Metanephros (tissue), 2 donors: Measurements from ENCODE around the gene LIN54. TPM values are rescaled to one million over a fixed set of nuclear protein-coding genes. Genes with fewer than 3 reads are reported as not detected.

Source experiments
- small RNA-seq: library from RNA; depleted of rRNA; stranded (forward); fragments of <200 nt; gene quantifications from one replicate; pipeline ENCODE3, GENCODE V24; 2014; ENCODE audit warnings: low replicate concordance
- total RNA-seq: library from RNA; depleted of rRNA; stranded (reverse); fragments of >200 nt; gene quantifications from one replicate; pipeline ENCODE4 v1.2.3, GENCODE V29; 2014

The LIN54 gene
- total RNA-seq: 13.2 TPM

GRCh38 chr4:83010522-83011318 lies at the start of gene LIN54:
Gene LIN54 (minus strand): TSS chr4:83010823. CDS start chr4:82984844, 25,979 bp downstream.

DNA sequence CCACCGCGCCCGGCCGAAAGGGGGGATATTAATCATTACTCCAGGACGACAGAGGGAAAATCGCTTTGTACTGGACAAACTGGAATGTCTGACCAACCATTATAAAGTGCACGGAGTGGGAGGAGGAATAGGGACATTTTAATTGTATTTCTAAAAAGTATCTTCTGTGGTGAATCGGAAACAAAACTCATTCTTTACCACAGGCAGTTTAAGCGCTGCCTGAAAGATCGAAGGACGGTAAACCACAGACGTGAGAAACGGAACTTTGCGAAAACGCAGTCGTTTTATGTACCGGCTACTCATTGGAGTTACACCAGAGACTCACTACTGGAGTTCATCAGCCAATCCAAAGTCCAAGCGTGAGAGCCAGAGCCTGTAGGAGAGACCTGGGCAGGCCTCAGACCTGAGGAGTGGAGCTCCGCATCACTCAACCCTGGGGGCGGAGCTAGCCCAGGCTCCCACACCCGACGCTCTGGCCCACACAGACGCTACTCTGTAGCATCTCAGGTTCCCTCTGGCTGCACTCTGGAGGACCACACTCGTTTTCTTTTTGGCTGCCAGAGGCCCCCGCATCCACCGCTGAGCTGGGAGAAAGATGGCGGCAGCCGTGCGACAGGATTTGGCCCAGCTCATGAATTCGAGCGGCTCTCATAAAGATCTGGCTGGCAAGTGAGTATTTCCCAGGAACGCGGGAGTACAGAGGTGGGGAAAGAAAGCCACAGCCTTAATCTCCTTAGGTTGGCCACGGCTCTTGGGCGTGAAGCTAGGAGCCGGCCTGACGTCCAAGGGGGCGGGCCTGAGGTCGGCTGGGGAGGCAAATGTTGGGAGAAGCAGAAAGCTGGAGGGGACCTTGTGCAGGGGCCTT lies 24.2 kb upstream of the LIN54 start, which contains the start of gene COPS4:
COPS4 (plus strand) TSS at position 554 of the 865 bp plus-strand sequence; CDS start at position 596, 42 bp downstream.

DNA sequence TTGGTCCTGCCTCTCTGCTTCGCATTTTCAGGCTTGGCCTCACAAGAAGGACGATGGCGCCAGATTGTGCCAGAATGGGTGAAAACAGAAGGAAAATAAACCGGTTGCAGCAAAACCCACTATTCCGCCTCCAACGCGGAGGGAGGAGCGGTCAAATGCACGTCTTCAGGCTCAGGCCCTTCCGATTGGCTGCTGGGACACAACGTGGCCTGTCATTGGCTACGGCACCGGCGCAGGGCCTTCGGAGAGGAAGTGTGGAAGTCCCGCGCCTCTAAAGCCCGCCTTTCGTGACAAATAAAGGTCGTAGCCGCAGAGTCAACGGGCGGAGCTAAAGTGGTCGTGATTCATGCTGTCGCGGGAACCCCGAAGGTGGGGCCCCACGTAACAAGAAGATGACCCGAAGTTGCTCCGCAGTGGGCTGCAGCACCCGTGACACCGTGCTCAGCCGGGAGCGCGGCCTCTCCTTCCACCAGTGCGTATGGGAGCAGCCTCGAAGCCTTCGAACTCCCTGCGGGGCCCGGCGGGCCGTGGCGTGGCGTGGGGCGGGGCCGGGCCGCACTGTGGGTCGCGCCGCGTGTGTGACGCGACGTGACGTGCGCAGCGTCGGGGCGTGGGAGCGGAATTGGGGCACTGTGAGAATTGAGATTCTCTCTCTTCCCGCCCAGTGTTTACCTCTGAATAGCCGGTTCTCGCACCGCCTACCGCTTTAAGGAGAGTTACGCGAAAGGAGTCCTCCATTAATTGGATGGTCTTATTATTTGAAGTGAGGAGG lies 110.0 kb downstream of the LIN54 start, which contains the start of gene THAP9:
THAP9 (plus strand) TSS at position 325 of the 772 bp plus-strand sequence; CDS start at position 393, 68 bp downstream.

GRCh38 chr4:82890901-82891706 lies 119.5 kb downstream of the LIN54 start, which contains the start of gene SEC31A:
Gene SEC31A (minus strand): TSS chr4:82891153. CDS start chr4:82881936, 9,217 bp downstream.

Small RNAs within 50 kb of the gene (small RNA-seq; reads per million reads assigned to genes)
- gene RF00019: not detected
- gene RNU6-615P: not detected

Other genes with a start within 250 kb of the LIN54 start
- 27.0 TPM for gene SCD5, start 212.0 kb downstream of the LIN54 start, total RNA-seq
- 206 TPM for gene SEC31A, start 119.7 kb downstream of the LIN54 start, total RNA-seq
- 18.4 TPM for gene THAP9, start 110.1 kb downstream of the LIN54 start, total RNA-seq
- 73.9 TPM for gene COPS4, start 24.4 kb upstream of the LIN54 start, total RNA-seq
- gene PLAC8, start 103.9 kb upstream of the LIN54 start, total RNA-seq: 8.3 TPM